K562 (cell line): ENCODE data around the gene ARL6IP6. TPM values are rescaled to one million over a fixed set of nuclear protein-coding genes. Genes with fewer than 3 reads are reported as not detected.

ENCODE experiments used
- CBFA2T2 ChIP-seq: fragments of 450-650 bp; conservative IDR thresholded peaks from 2 replicates; pipeline ENCODE4 v1.6.1; 2017; ENCODE audit warnings: mild to moderate bottlenecking
- ELF1 ChIP-seq: fragments of 200-800 bp; sonication (Bioruptor generic); IDR thresholded peaks from 2 replicates; pipeline ENCODE4 v1.6.1; 2016; ENCODE audit warnings: missing genetic modification characterization, missing compliant biosample characterization
- EP400 ChIP-seq: fragments of 450-650 bp; IDR thresholded peaks from 2 replicates; pipeline ENCODE4 v1.6.1; 2017; ENCODE audit warnings: antibody characterized with exemption, mild to moderate bottlenecking, moderate library complexity
- ESRRB ChIP-seq: fragments of 250-450 bp; sonication (Bioruptor Pico); IDR thresholded peaks from 2 replicates; pipeline ENCODE4 v1.5.0; 2020; ENCODE audit warnings: mild to moderate bottlenecking, moderate library complexity, borderline replicate concordance
- HNRNPLL ChIP-seq: fragments of 200-400 bp; formaldehyde crosslinking; IDR thresholded peaks from 2 replicates; pipeline ENCODE4 v1.6.1; 2017; ENCODE audit warnings: low read length, low read depth, mild to moderate bottlenecking; ENCODE audit not compliant: poor library complexity, severe bottlenecking
- HNRNPUL1 ChIP-seq: fragments of 200-400 bp; formaldehyde crosslinking; IDR thresholded peaks from 2 replicates; pipeline ENCODE4 v1.6.1; 2017; ENCODE audit warnings: low read length
- KDM2B ChIP-seq: fragments of 250-450 bp; sonication (Bioruptor Pico); IDR thresholded peaks from 2 replicates; pipeline ENCODE4 v1.8.0; 2021; ENCODE audit warnings: mild to moderate bottlenecking, moderate library complexity
- MCM5 ChIP-seq: fragments of 450-650 bp; IDR thresholded peaks from 2 replicates; pipeline ENCODE4 v1.6.1; 2016; ENCODE audit warnings: low read depth
- NFIC ChIP-seq: fragments of 450-650 bp; IDR thresholded peaks from 2 replicates; pipeline ENCODE4 v1.6.1; 2017; ENCODE audit warnings: mild to moderate bottlenecking, inconsistent platforms
- PCBP2 ChIP-seq: fragments of 200-400 bp; formaldehyde crosslinking; IDR thresholded peaks from 2 replicates; pipeline ENCODE4 v1.6.1; 2018; ENCODE audit warnings: low read length, low read depth, mild to moderate bottlenecking, moderate library complexity; ENCODE audit not compliant: poor library complexity, severe bottlenecking
- PYGO2 ChIP-seq: fragments of 450-650 bp; IDR thresholded peaks from 2 replicates; pipeline ENCODE4 v1.6.1; 2016; ENCODE audit warnings: mild to moderate bottlenecking, missing genetic modification characterization, moderate library complexity, missing compliant biosample characterization
- RCOR1 ChIP-seq, 2 experiments: IDR thresholded peaks; 2 replicates each; pipeline ENCODE4 v1.6.1; 2012; ENCODE audit warnings: low read depth in 2 of 2, low read length in 2 of 2, borderline replicate concordance in 1 of 2, improper control_type of control experiment in 1 of 2
- RUNX1 ChIP-seq: sonication (generic); IDR thresholded peaks from 2 replicates; pipeline ENCODE4 v1.6.1; 2016; ENCODE audit warnings: antibody characterized with exemption, low read depth
- SMARCC2 ChIP-seq: fragments of 450-650 bp; IDR thresholded peaks from 2 replicates; pipeline ENCODE4 v1.6.1; 2017; ENCODE audit warnings: antibody characterized with exemption, moderate library complexity, mild to moderate bottlenecking, low read depth
- WHSC1 ChIP-seq: IDR thresholded peaks from one replicate; pipeline ENCODE4 v1.6.1; 2012; ENCODE audit warnings: low read length, control low read depth, inconsistent platforms
- ZFX ChIP-seq: sonication (generic); formaldehyde crosslinking; IDR thresholded peaks from 2 replicates; pipeline ENCODE4 v1.8.0; 2022; ENCODE audit warnings: mild to moderate bottlenecking, missing genetic modification reagents, moderate library complexity
- ZNF217 ChIP-seq: sonication (generic); formaldehyde crosslinking; IDR thresholded peaks from 2 replicates; pipeline ENCODE4 v1.8.0; 2022; ENCODE audit warnings: mild to moderate bottlenecking, missing genetic modification reagents
- ZNF253 ChIP-seq: fragments of 250-450 bp; sonication (Bioruptor Pico); conservative IDR thresholded peaks from 2 replicates; pipeline ENCODE4 v1.6.1; 2021; ENCODE audit warnings: mild to moderate bottlenecking
- ZNF551 ChIP-seq: fragments of 250-450 bp; sonication (Bioruptor Pico); IDR thresholded peaks from 2 replicates; pipeline ENCODE4 v1.5.0; 2021; ENCODE audit warnings: mild to moderate bottlenecking, moderate library complexity
- ZNF696 ChIP-seq: fragments of 250-450 bp; sonication (Bioruptor Pico); conservative IDR thresholded peaks from 2 replicates; pipeline ENCODE4 v1.4.0; 2020; ENCODE audit warnings: mild to moderate bottlenecking, moderate library complexity
- polyA plus RNA-seq, 8 experiments: library from polyadenylated mRNA; depleted of rRNA in 4 of 8; stranded (reverse) in 5 of 8; unstranded in 3 of 8; fragments of >200 nt; fragmentation: Nextera tagmentation in 2 of 8; fragmentation: Illumina TruSeq in 1 of 8; extraction: Ambion mirVana in 2 of 8; extraction: Trizol in 1 of 8; gene quantifications; 2 replicates each; pipeline versions ENCODE4 v1.2.1 to v1.2.3, GENCODE V29; 2011 to 2014; ENCODE audit warnings: inconsistent platforms in 1 of 8, missing spikeins in 1 of 8
- total RNA-seq, 7 experiments: library from RNA; depleted of rRNA in 6 of 7; stranded (reverse); fragments of >200 nt in 6 of 7; fragmentation: Illumina TruSeq in 2 of 7; extraction: Trizol in 2 of 7; gene quantifications; 2 replicates each; pipeline versions ENCODE4 v1.2.1 to v1.2.3, GENCODE V29; 2011 to 2021; ENCODE audit warnings: low replicate concordance in 1 of 7
- TF ChIP-seq, protein P1 (sequence below): fragments of 250-450 bp; sonication (Bioruptor Pico); IDR thresholded peaks from 2 replicates; pipeline ENCODE4 v1.5.0; 2020; ENCODE audit warnings: mild to moderate bottlenecking
- TF ChIP-seq, protein P2 (sequence below): fragments of 250-450 bp; sonication (Bioruptor Pico); IDR thresholded peaks from 2 replicates; pipeline ENCODE4 v1.4.0; 2020; ENCODE audit warnings: mild to moderate bottlenecking, moderate library complexity
- TF ChIP-seq, protein P3 (sequence below): sonication (generic); formaldehyde crosslinking; IDR thresholded peaks from 2 replicates; pipeline ENCODE4 v1.9.0; 2022; ENCODE audit warnings: mild to moderate bottlenecking, missing genetic modification reagents
- TF ChIP-seq, protein P4 (sequence below): fragments of 250-450 bp; sonication (Bioruptor Pico); IDR thresholded peaks from 2 replicates; pipeline ENCODE4 v1.9.0; 2021; ENCODE audit warnings: mild to moderate bottlenecking, inconsistent platforms

ARL6IP6 gene
- total and polyA plus RNA-seq, 9 of the 15 experiments (the other 6 are each of a cell fraction or from before 2014, with no cell fraction given): 19.2 to 98.5 (median 36.2) TPM

- TF ChIP-seq NFIC (peak; percentile 69), HNRNPUL1 (no peak), RUNX1 (no peak), ZNF696 (no peak), PCBP2 (no peak), KDM2B (CRISPR knock-in tag) (peak; percentile 19; the same call in 1 of the 2 replicates), RCOR1 (IDR thresholded peaks at IDR 0.05; ENCODE audit: borderline replicate concordance in 1 of 2, low read depth in 2 of 2, low read length in 2 of 2) (no peak), SMARCC2 (no peak), ZNF217 (CRISPR knock-in tag) (no peak), ELF1 (tag) (no peak; the same call in 1 of the 2 replicates), ZFX (CRISPR knock-in tag) (peak; percentile 71), PYGO2 (tag) (no peak), HNRNPLL (peak; percentile 75), EP400 (peak; percentile 91), WHSC1 (no peak), CBFA2T2 (no peak), MCM5 (no peak), ZNF551 (CRISPR knock-in tag) (no peak), ZNF253 (no peak), ESRRB (no peak)
- TF ChIP-seq, protein P1, sequence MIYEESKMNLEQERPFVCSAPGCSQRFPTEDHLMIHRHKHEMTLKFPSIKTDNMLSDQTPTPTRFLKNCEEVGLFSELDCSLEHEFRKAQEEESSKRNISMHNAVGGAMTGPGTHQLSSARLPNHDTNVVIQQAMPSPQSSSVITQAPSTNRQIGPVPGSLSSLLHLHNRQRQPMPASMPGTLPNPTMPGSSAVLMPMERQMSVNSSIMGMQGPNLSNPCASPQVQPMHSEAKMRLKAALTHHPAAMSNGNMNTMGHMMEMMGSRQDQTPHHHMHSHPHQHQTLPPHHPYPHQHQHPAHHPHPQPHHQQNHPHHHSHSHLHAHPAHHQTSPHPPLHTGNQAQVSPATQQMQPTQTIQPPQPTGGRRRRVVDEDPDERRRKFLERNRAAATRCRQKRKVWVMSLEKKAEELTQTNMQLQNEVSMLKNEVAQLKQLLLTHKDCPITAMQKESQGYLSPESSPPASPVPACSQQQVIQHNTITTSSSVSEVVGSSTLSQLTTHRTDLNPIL: 0 out of 2 replicates have a peak, but pooled peaks have one; percentile 50
- TF ChIP-seq, protein P2, sequence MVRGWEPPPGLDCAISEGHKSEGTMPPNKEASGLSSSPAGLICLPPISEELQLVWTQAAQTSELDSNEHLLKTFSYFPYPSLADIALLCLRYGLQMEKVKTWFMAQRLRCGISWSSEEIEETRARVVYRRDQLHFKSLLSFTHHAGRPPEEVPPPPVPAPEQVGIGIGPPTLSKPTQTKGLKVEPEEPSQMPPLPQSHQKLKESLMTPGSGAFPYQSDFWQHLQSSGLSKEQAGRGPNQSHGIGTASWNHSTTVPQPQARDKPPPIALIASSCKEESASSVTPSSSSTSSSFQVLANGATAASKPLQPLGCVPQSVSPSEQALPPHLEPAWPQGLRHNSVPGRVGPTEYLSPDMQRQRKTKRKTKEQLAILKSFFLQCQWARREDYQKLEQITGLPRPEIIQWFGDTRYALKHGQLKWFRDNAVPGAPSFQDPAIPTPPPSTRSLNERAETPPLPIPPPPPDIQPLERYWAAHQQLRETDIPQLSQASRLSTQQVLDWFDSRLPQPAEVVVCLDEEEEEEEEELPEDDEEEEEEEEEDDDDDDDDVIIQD: no peak
- TF ChIP-seq, protein P3, sequence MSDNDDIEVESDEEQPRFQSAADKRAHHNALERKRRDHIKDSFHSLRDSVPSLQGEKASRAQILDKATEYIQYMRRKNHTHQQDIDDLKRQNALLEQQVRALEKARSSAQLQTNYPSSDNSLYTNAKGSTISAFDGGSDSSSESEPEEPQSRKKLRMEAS: no peak
- TF ChIP-seq, protein P4, sequence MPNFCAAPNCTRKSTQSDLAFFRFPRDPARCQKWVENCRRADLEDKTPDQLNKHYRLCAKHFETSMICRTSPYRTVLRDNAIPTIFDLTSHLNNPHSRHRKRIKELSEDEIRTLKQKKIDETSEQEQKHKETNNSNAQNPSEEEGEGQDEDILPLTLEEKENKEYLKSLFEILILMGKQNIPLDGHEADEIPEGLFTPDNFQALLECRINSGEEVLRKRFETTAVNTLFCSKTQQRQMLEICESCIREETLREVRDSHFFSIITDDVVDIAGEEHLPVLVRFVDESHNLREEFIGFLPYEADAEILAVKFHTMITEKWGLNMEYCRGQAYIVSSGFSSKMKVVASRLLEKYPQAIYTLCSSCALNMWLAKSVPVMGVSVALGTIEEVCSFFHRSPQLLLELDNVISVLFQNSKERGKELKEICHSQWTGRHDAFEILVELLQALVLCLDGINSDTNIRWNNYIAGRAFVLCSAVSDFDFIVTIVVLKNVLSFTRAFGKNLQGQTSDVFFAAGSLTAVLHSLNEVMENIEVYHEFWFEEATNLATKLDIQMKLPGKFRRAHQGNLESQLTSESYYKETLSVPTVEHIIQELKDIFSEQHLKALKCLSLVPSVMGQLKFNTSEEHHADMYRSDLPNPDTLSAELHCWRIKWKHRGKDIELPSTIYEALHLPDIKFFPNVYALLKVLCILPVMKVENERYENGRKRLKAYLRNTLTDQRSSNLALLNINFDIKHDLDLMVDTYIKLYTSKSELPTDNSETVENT (CRISPR knock-in tag): peak; percentile 60; the same call in 1 of the 2 replicates
Observed at GRCh38 chr2:152718076-152718908, at the start of gene ARL6IP6 (continued).
